ENCODE measurements around the gene CDKN2B-AS1. TPM values are rescaled to one million over a fixed set of nuclear protein-coding genes. Genes with fewer than 3 reads are reported as not detected.
A peak's percentile ranks its signal among the peaks of the same experiment; 100 is the strongest.

Gene CDKN2B-AS1
- total RNA-seq, 4 donors from 2014 or later, result 22.7 to 129 (median 52.0) TPM

DNA sequence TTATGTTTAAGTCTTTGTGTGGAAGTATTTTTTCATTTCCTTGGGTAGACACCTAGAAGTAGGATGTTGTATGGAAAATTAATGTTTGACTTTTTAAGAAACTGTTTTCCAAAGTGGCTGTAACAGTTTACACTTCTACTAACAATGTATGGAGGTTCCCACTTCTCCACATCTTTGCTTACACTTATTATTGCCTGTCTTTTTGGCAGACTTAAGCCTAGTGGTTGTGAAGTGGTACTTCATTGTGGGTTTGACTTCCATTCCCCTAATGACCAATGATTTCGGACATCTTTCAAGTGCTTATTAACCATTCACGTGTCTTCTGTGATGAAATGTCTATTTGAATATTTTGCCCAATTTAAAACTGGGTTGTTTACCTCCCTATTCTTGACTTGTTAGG lies 106.0 kb downstream of the CDKN2B-AS1 start:
- H3K4me3 ChIP-seq, result no peak overlapping the region
- H3K4me1 ChIP-seq, result peaks cover 0 to 20% (median 4%) of the 10 kb centered on the region in 4 donors
- H3K27me3 ChIP-seq, result no peaks in the 10 kb centered on the region
- no peaks in the 10 kb centered on the region for H3K9me3 ChIP-seq
- no peak overlapping the region for H3K27ac ChIP-seq
- no peaks in the 10 kb centered on the region for H3K36me3 ChIP-seq
- DNase-seq, result no peak
- TF ChIP-seq, protein P1, sequence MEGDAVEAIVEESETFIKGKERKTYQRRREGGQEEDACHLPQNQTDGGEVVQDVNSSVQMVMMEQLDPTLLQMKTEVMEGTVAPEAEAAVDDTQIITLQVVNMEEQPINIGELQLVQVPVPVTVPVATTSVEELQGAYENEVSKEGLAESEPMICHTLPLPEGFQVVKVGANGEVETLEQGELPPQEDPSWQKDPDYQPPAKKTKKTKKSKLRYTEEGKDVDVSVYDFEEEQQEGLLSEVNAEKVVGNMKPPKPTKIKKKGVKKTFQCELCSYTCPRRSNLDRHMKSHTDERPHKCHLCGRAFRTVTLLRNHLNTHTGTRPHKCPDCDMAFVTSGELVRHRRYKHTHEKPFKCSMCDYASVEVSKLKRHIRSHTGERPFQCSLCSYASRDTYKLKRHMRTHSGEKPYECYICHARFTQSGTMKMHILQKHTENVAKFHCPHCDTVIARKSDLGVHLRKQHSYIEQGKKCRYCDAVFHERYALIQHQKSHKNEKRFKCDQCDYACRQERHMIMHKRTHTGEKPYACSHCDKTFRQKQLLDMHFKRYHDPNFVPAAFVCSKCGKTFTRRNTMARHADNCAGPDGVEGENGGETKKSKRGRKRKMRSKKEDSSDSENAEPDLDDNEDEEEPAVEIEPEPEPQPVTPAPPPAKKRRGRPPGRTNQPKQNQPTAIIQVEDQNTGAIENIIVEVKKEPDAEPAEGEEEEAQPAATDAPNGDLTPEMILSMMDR (IDR thresholded peaks at IDR 0.05), result peak in 3 of 6 experiments; percentile 24 to 31 (median 31)
- TF ChIP-seq POLR2A (IDR thresholded peaks at IDR 0.05), result no peak

DNA sequence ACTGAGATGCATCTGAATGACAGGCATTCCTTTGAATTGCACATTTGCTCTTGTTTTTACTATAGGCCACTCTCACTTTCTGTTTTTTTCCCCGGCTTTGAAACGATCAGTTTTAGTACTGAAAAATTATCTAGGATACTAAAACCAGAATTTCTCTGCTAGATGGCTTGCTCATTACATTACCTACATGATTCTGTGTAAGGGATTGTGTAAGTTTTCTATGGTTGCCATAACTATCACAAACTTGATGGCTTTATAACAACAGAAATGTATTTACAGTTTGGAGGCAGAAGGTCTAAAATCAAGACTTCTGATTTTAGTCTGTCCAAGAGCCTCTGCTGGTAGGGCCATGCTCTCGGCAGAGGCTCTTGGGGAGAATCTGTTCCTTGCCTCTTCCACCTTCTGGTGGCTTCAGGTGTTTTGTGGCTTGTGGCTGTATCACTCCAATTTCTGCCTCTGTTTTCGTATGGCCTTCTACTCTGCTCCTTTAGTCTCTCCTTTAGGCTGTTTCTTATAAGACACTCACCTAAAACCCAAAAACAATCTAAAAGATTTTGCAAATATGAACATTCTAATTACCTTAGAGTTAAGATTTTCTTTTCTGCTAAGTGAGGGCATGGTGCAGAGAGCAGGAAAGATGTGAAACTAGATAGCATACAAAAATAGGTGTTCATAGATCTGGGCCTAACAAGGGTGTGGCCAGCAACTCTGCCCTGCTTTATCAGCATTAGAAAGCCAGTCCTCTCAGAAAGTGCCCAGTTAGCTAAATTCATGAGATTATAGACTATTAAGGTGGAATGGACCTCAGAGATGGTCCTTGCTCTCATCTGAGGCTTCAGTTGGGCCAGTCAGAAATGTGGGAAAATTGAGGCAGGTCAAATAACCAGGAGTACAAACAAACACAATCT lies 107.8 kb downstream of the CDKN2B-AS1 start:
- H3K36me3 ChIP-seq, result no peaks in the 10 kb centered on the region
- peak in 1 of 3 donors; percentile 57 for DNase-seq
- no peaks in the 10 kb centered on the region for H3K27me3 ChIP-seq
- H3K9me3 ChIP-seq, result no peaks in the 10 kb centered on the region
- H3K4me1 ChIP-seq, result peaks cover 0 to 24% (median 3%) of the 10 kb centered on the region in 4 donors
- TF ChIP-seq, protein P1 (IDR thresholded peaks at IDR 0.05), result no peak
- TF ChIP-seq POLR2A (IDR thresholded peaks at IDR 0.05), result no peak
- peak overlapping the region in 3 of 4 donors; percentile 45 to 89 (median 88) for H3K27ac ChIP-seq
- H3K4me3 ChIP-seq, result no peak overlapping the region

DNA sequence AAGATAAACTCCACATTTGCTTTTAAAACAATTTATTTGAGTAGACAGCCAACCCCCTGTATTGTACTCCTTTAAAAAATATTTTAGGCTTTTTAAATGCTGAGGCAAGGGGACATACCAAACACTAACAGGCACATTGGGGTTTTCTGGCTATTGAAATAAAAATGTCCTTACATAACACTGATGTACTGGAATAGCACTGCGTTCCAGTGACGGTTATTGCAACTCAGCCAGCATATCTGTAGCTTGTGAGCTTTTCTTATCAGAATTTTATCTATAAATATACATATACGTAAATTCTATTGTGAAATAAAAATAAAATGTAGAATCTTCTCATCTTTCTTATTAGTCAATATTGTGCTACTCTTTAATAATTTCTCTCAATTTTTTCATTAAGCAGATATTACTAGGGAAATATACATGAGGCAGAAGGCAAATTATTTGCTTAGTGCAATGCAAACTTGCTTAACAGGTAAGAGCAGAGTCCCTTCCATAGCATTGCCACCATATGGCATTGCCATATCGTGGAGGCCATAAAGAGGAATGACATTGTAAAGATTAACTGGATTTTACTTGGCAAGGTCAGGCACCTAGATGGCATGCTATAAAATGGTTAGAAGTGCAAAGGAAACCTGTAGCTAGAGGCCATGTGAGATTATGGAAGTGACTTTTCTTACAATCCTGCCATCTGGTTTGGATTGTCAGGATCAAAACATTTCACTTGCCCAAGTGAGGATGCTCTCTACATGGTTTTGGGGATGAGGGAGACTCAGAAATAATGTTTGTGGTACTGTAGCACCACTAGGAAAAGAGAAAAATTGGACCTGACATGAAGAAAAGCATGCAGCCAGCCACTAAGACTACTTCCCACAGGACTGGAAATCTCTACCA lies 109.3 kb downstream of the CDKN2B-AS1 start:
- Histone ChIP-seq H3K4me1 (peaks cover 0 to 27% (median 3%) of the 10 kb centered on the region in 4 donors), H3K27ac (peak overlapping the region in 3 of 4 donors; percentile 45 to 89 (median 88))
- peak in 1 of 3 donors; percentile 65 for DNase-seq

DNA sequence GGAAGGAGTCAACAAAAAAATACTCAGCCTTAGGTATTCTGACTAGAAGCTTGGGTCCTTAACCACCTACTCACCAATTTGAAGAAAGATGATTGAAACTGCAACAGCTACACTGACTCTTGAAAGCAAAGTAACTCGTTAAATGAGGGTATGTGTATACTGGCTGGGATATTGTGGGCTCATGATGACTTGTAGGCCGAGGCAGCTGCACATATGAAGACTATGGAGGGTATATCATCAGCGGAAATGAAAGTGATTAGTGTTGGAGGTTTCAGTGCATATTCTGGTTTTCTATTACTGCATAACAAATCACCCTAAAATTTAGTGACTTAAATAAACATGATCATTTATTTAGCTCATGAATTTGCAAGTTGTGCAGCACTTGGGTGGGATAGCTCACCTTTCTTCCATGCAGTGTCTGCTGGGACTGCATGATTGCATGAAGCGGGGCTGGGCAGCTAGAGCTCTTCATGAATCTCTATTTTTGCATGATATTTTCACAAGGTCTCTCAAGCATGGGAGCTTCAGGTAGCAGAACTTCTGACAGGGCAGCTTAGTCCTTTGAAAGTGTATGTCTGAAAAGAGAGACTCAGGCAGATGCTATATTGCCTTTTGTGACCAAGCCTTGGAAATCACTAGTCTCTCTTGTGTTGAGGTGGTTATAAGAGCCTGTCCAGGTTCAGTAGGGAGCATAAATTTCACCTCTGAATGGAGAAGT lies 110.6 kb downstream of the CDKN2B-AS1 start:
- Histone ChIP-seq H3K4me1 (peaks cover 0 to 19% (median 5%) of the 10 kb centered on the region in 4 donors), H3K27me3 (no peaks in the 10 kb centered on the region), H3K27ac (peak overlapping the region in 2 of 4 donors; percentile 88 to 89), H3K36me3 (no peaks in the 10 kb centered on the region), H3K9me3 (no peaks in the 10 kb centered on the region), H3K4me3 (no peak overlapping the region)
- no peak for DNase-seq
- TF ChIP-seq, protein P1 (IDR thresholded peaks at IDR 0.05), result no peak
- TF ChIP-seq POLR2A (IDR thresholded peaks at IDR 0.05), result no peak

More for the DNA sequence above, 109.3 kb downstream of the CDKN2B-AS1 start:
- H3K27me3 ChIP-seq, result no peaks in the 10 kb centered on the region
- H3K4me3 ChIP-seq, result peak overlapping the region in 1 of 4 donors; percentile 19
- H3K36me3 ChIP-seq, result no peaks in the 10 kb centered on the region
- TF ChIP-seq POLR2A (IDR thresholded peaks at IDR 0.05), result peak in 1 of 2 donors; percentile 23
- TF ChIP-seq, protein P1 (IDR thresholded peaks at IDR 0.05), result no peak
- H3K9me3 ChIP-seq, result no peaks in the 10 kb centered on the region

All from Peyer's patch (tissue), 4 donors.